Stimulated activated CD8-positive, alpha-beta memory T cell treated with anti-CD3 and anti-CD28 coated beads, Interleukin-12 subunit alpha, Interleukin-12 subunit beta, amount 100 ng/mL, for 1 hour (primary cell): Measurements from ENCODE around the gene PHRF1.
A peak's percentile ranks its signal among the peaks of the same experiment; 100 is the strongest.

Experiments
- DNase-seq: peaks from one replicate; pipeline ENCODE4 v3.0.0-alpha.2; 2020; ENCODE audit warnings: low read depth

The PHRF1 gene

DNA sequence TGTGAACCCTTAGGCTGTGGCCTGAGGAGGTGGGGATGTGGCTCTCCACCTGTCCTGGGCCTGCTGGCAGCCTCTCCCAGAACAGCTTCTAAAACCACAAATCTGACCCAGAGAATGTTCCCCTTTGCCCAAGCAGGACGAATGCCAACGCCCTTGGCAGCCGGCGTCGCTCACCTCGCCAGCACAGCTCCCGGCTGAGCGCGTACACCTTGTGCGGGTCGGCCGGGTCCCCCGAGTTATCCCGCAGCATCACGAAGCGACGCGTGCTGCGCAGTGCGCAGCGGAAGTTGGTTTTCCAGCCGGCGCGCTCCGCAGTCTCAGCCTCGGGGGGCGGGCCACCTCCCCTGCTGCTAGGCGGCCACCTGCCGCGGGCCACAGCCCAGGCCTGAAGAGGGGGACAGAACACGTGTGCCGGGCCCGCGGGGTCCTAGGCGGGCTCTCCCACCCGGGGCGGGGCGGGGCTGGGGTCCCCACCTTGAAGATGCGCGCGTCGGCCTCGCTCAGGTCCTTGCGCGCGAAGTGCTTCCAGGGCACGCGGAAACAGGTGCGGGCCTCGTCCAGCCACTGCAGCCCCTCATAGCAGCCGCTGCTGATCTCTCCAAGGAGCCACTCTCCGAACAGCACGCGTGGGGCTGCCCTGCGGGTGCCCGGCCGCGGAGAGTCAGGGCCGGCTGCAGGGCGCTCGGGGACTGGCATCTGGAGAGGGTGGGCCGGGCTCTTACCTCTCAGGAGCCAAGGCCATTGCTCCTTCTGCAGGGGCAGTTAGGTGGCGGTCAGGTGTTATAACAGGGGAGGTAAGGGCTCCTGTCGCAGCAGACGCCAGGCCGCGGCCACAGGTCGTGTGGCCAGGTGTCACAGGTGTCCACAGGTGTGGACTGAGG lies 38.6 kb downstream of the PHRF1 start:
- no peak for DNase-seq

DNA sequence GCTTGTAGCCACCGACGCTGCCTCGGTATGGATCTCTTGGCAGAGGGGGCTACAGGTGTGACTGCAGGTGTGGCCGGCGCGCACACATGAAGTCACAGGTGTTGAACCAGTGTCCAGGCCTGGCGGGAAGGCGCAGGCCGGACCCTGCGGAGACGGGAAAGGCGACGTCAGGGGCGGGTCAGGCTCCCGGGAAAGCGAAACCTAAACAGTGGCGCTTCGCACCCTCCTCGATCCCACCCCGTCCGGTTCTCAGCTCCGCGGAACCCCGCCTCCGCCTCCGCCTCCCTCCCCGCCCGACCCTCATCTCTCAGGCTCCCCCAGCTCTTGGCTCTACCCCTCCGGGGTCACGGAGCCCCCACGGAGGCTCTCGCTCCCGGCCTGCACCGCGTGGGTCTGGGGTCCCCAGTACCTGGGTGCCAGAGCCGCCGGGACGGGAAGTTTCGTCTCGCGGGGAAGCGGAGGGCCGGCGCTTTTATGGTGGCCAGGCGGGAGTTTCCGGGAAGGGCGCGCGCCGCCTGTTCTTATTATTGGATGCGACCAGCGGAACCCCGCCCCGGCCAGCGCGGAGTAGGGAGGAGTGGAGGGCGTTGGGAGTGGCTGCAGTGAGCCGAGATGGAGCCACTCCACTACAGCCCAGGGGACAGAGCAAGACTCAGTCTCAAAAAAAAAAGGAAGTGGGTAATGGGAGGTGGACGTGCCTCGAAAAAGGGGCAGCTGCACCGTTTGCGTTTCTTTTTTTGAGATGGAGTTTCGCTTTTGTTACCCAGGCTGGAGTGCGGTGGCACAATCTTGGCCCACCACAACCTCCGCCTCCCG lies 39.4 kb downstream of the PHRF1 start, which contains the start of gene IRF7:
TSS of gene IRF7 (minus strand) at position 447 of the 816 bp plus-strand sequence. CDS start 586 bp downstream, outside the sequence.
- peak; percentile 84 for DNase-seq

DNA sequence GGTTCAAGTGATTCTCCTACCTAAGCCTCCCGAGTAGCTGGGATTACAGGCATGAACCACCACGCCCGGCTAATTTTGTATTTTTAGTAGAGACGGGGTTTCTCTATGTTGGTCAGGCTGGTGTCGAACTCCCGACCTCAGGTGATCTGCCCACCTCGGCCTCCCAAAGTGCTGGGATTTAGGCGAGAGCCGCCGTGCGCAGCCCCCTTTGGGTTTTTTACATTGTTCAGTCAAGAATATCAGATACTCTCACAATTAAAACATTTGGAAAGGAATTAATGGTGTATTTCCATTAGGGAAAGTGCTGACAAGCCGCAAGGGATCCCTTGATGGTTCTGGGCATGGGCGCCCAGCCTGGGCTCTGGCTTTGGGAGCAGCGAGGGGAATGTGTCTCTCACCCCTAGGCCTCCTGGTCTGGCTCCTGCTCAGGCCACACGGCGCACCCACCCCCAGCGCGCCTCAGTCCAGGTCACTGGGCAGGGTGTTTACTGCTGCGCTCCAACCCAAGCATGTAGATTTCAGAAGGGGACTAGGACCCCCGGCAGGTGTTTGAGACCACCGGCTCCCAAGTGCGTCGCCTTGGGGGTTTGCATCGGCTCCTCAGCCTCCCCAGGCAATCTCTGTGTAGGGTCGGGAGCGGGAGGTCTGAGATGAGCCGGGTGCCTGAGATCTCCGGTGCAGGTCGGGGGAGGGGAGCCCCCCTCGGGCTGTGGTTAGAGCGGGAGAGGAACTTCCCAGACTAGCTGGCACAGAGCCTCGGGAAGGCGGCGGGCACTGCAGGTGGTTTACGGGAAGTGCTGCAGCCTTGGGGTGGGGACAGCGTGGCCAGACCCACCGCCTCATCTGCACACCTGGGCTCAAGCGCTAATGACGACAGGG lies 40.3 kb downstream of the PHRF1 start:
- DNase-seq = no peak

GRCh38 chr11:617199-617911 lies 41.1 kb downstream of the PHRF1 start:
- no peak for DNase-seq

- DNase-seq = no peak
These were observed 41.8 kb downstream of the PHRF1 start for GRCh38 chr11:617912-618682.

- DNase-seq = no peak
These were observed 42.8 kb downstream of the PHRF1 start for GRCh38 chr11:618856-619627.

- no peak for DNase-seq
These were observed 43.4 kb downstream of the PHRF1 start for GRCh38 chr11:619628-620050.

GRCh38 chr11:620201-620600 lies 43.9 kb downstream of the PHRF1 start:
- DNase-seq = no peak

DNA sequence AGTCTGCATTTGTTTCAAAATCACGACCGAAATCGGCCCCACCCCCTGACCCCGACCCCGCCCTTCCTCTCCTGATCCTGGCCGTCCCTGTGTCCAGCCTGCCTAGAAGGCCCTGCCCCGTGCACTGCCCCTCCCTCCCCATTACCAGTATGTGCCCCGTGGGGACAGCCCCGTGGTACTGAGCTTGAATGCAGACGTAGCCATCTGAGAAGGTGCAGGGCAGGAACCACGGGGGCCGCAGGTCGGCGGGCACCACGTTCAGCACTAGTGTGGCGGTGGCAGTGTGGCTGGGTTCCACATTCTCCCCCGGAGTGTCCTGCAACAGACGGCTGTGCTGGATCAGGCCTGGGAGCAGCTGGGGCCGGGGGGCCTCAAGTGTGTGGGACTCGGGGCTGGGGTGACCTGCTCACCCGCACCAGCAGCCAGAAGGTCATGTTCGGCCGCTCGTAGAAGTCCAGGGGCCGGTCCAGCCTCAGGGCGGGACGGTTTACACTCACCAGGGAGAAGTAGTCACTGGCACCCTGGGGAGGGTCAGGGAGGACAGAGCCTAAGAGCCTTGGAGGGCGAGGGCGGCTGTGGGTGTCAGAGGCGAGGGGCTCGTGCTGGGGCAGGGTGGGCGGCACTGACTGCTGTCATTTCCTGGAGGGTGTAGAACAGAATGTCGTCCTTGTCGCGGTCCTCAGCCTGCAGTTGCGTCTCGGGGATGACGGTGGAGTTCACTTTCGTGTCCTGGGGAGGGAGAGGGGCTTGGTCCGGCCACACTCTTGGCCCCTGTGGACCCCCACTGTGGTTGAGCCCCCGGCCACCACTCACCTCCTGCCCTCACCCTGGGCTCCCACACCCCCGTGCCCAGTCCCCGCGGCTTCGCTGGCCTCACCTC lies 44.9 kb downstream of the PHRF1 start:
- DNase-seq = no peak

DNA sequence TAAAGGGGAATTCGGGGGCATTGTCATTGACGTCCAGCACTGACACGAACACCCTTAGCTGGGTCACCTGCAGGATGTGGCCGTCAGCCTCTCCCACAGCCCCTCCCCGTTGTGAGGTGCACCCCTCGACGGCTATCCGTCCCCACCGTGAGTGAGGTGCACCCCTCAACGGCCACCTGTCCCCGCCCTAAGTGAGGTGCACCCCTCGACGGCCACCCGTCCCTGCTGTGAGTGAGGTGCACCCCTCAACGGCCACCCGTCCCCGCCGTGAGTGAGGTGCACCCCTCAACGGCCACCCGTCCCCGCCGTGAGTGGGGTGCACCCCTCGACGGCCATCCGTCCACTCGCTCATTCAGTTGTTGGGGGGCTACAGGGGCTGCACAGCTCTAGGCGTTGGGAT lies 45.6 kb downstream of the PHRF1 start:
- no peak for DNase-seq

- DNase-seq = no peak
These were observed 47.1 kb downstream of the PHRF1 start for GRCh38 chr11:623349-623869.

- DNase-seq = no peak
These were observed 47.9 kb downstream of the PHRF1 start for GRCh38 chr11:623999-624704.

DNA sequence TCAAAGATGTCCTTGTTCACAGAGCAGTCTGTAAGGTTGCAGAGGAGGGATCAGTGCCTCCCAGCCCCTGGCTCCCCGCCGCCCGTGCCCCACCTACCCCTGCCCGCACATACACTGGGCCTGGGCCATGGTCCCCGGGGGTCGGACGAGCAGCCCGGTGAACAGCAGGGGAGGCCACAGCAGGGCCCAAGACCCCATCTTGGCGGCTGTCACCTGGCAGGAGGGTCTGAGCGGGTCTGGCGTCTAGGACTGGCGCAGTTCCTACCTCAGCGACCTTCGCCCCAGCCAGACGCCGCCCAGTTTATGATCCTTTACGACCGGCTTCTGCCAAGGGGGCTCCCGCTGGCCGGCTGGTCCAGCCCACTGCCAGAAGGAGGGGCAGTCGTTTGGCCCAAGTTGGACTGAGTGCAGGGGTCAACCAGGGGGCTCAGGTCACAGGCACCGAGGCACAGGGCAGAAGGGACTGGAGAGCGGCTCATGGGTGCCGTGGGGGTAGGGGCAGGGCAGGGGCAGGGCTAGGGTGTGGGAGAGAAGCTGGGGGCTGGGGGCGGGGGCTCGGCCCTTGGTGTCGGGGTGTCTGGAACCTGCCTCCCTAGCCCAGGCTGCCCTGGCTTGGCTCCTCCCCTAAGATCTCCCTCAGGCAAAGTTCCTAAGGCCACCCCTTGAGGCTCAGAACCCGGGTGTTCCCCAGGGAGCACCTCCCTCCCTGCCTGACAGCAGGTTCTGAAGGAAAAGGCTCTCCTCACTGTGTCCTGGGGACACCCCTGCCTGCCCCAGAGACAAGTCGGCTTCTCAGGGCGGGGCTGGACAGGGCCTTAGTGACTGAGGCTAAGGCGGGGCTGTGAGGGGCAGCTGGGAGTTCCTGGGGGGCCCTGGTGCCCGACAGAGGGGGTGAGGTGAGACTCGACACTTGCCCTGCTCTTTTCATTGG lies 48.7 kb downstream of the PHRF1 start, which contains the start of gene CDHR5:
TSS of gene CDHR5 (minus strand) at position 251 of the 931 bp plus-strand sequence. CDS start at position 198, 53 bp downstream.
- no peak for DNase-seq

DNA sequence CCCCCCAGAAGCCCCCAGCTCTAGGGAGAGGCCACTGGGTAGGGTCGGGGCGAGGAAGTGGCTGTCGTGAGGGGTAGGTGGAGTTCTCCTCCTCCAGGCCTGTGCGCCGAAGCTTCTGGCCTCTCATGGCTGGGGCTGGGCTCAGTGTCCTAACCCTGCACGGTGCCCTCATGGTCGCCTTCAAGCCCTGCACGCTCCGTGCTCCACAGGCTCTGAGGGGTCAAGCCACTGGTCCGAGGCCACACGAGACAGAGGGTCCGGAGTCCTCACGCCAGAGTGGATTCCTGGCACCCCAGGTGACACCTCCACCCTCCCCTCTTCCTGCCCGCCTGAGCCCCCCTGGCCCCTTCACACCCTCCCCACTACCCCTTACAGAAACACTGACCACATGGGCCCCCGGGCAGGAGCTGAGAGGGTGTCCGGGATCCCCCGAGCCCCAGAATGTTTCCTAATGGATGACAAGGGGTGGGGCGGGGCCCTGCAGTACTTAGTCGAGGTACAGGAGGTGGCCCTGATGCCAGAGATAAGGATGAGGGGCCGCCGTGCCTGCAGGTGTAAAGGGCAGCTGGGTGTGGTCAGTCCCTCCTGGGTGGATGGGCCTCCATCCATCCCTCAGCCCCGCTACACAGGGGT lies 49.5 kb downstream of the PHRF1 start:
- no peak for DNase-seq

GRCh38 chr11:626475-627307 lies 50.4 kb downstream of the PHRF1 start, which contains the start of gene SCT:
Gene SCT, minus strand, starts transcription at chr11:627181. Its CDS starts 38 bp downstream, at chr11:627143.
- DNase-seq = no peak
